NB4 (cell line): ENCODE measurements around the gene WDR44.

Experiments used
- POLR2A ChIP-seq: IDR thresholded peaks from 2 replicates; pipeline ENCODE4 v1.6.1; 2011; ENCODE audit warnings: mild to moderate bottlenecking; ENCODE audit not compliant: insufficient read length; ENCODE audit errors: extremely low read depth
- TF ChIP-seq, protein P1 (sequence below): IDR thresholded peaks from one replicate; pipeline ENCODE4 v1.5.1; 2012; ENCODE audit warnings: low read depth, low read length

GRCh38 chrX:118325453-118325852, 20.5 kb upstream of the WDR44 start:
- TF ChIP-seq, protein P1, sequence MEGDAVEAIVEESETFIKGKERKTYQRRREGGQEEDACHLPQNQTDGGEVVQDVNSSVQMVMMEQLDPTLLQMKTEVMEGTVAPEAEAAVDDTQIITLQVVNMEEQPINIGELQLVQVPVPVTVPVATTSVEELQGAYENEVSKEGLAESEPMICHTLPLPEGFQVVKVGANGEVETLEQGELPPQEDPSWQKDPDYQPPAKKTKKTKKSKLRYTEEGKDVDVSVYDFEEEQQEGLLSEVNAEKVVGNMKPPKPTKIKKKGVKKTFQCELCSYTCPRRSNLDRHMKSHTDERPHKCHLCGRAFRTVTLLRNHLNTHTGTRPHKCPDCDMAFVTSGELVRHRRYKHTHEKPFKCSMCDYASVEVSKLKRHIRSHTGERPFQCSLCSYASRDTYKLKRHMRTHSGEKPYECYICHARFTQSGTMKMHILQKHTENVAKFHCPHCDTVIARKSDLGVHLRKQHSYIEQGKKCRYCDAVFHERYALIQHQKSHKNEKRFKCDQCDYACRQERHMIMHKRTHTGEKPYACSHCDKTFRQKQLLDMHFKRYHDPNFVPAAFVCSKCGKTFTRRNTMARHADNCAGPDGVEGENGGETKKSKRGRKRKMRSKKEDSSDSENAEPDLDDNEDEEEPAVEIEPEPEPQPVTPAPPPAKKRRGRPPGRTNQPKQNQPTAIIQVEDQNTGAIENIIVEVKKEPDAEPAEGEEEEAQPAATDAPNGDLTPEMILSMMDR: peak; percentile 10
- no peak for TF ChIP-seq POLR2A
